ENCODE data around the gene FOXO3B.
"Not testable (repeated sequence)": the region's sequence is repeated elsewhere in the genome, so short reads cannot be mapped to it uniquely, and the experiment has no call there.

DNA sequence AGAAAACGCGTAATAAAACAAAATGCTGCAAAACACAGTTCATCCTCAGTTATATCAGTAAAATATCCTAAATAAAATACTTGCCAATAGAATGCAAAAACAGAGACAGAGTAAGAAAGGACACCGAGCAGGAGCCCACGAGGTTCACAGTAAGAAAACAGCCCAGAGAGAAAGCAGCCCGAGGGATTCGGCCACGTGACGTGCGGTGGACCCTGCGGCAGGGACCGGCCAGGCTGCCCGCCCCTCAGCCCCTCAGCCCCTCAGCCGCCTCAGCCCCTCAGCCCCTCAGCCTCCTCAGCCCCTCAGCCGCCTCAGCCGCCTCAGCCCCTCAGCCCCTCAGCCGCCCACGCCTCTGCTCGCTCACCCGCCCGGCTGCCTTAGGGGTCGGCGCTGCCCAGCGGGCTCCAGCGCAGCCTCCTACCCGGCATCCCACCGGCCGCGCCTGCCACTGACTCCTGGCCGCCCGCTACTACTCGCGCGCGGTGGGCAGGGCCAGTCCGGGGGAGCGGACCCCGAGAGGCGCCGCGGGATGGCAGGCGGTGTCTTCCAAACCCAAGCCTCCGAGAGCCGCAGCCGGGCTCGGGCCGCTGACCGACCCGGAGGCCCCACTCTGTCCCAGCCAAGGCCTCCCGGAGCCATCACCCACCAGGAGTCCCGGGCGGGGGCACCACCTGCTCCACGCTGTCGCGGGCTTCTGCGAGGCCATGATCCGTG lies 47.4 kb downstream of the FOXO3B start:
- TF ChIP-seq, protein P1, sequence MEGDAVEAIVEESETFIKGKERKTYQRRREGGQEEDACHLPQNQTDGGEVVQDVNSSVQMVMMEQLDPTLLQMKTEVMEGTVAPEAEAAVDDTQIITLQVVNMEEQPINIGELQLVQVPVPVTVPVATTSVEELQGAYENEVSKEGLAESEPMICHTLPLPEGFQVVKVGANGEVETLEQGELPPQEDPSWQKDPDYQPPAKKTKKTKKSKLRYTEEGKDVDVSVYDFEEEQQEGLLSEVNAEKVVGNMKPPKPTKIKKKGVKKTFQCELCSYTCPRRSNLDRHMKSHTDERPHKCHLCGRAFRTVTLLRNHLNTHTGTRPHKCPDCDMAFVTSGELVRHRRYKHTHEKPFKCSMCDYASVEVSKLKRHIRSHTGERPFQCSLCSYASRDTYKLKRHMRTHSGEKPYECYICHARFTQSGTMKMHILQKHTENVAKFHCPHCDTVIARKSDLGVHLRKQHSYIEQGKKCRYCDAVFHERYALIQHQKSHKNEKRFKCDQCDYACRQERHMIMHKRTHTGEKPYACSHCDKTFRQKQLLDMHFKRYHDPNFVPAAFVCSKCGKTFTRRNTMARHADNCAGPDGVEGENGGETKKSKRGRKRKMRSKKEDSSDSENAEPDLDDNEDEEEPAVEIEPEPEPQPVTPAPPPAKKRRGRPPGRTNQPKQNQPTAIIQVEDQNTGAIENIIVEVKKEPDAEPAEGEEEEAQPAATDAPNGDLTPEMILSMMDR (IDR thresholded peaks at IDR 0.05): not testable (repeated sequence)
- not testable (repeated sequence) for TF ChIP-seq EP300 (IDR thresholded peaks at IDR 0.05; ENCODE audit: low read depth); POLR2A (IDR thresholded peaks at IDR 0.05); POLR2AphosphoS5 (IDR thresholded peaks at IDR 0.05)

Measured in transverse colon (tissue), 4 donors.